Measurements from ENCODE around the gene AMH.
A peak's percentile ranks its signal among the peaks of the same experiment; 100 is the strongest.

AMH gene

DNA sequence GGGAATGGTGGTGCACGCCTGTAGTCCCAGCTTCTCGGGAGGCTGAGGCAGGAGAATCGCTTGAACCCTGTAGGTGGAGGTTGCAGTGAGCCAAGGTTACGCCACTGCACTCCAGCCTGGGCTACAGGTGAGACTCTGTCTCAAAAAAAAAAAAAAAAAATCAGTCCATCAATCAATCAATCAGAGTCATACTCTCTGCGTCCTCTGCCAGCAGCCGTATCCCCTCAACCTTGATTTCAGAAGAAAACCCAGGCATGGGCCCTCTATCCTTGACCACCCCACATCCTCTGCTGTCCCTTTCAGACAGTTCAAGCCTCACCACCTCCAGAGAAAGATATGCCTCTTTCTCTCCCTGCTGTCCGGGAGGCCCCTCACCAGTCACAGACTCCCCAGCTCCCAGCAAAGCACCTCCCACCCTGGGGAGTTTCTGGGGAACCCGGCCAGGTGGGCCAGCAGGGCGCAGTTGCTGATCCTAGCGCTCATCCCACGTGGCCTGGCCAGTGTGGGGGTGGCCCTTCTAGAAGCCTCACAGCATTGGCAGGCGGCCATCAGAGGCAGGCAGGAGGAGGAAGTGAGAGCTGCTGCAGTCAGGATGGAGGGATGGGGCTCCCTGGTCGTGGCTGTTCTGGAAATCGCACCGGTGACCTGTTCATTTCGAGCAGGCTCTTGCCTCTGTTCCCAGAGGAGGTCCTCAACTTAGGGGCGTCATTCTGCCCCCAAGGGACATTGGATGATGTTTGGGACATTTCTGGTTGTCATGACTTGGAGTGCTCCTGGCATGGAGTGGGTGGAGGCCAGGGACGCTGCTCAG is 17.3 kb downstream of the AMH start:
- TF ChIP-seq Cebpa-rat (IDR thresholded peaks at IDR 0.05): no peak
- H3K4me2 ChIP-seq: peak overlapping the region; percentile 76
- H3K9ac ChIP-seq: peak overlapping the region; percentile 16; the same call in 1 of the 2 replicates
- peaks cover 3% of the 10 kb centered on the region for H3K36me3 ChIP-seq
- peaks cover 21% of the 10 kb centered on the region for H4K20me1 ChIP-seq
- peak overlapping the region; percentile 64 for H3K27ac ChIP-seq
- peaks cover 75% of the 10 kb centered on the region for H3K4me1 ChIP-seq
- no peaks in the 10 kb centered on the region for H3K27me3 ChIP-seq
- no peaks in the 10 kb centered on the region for H3K9me3 ChIP-seq
- no peak overlapping the region for H3K4me3 ChIP-seq

- Histone ChIP-seq H3K27ac (no peak overlapping the region), H3K4me3 (peak overlapping the region; percentile 99), H3K9ac (peak overlapping the region; percentile 99), H3K9me3 (no peaks in the 10 kb centered on the region), H3K4me1 (peaks cover 76% of the 10 kb centered on the region), H3K36me3 (peaks cover 19% of the 10 kb centered on the region), H3K4me2 (peak overlapping the region; percentile 76), H3K27me3 (no peaks in the 10 kb centered on the region), H4K20me1 (peaks cover 41% of the 10 kb centered on the region)
- no peak for TF ChIP-seq Cebpa-rat (IDR thresholded peaks at IDR 0.05)
Observed at GRCh38 chr19:2268480-2268830, 19.3 kb downstream of the AMH start.

- Histone ChIP-seq H3K9me3 (no peaks in the 10 kb centered on the region), H4K20me1 (peaks cover 45% of the 10 kb centered on the region), H3K9ac (peak overlapping the region; percentile 99), H3K4me1 (peaks cover 75% of the 10 kb centered on the region), H3K27me3 (no peaks in the 10 kb centered on the region), H3K27ac (peak overlapping the region; percentile 99), H3K4me3 (peak overlapping the region; percentile 99), H3K36me3 (peaks cover 19% of the 10 kb centered on the region), H3K4me2 (peak overlapping the region; percentile 76)
- no peak for TF ChIP-seq Cebpa-rat (IDR thresholded peaks at IDR 0.05)
Observed at GRCh38 chr19:2268861-2269243, 19.7 kb downstream of the AMH start.

- Histone ChIP-seq H3K9ac (peak overlapping the region; percentile 99), H3K4me2 (peak overlapping the region; percentile 76), H3K4me3 (peak overlapping the region; percentile 99), H3K27me3 (no peaks in the 10 kb centered on the region), H3K4me1 (peaks cover 75% of the 10 kb centered on the region), H3K9me3 (no peaks in the 10 kb centered on the region), H3K36me3 (peaks cover 24% of the 10 kb centered on the region), H4K20me1 (peaks cover 52% of the 10 kb centered on the region), H3K27ac (peak overlapping the region; percentile 99)
- TF ChIP-seq Cebpa-rat (IDR thresholded peaks at IDR 0.05): no peak
Observed at GRCh38 chr19:2269244-2270156, 20.4 kb downstream of the AMH start.

DNA sequence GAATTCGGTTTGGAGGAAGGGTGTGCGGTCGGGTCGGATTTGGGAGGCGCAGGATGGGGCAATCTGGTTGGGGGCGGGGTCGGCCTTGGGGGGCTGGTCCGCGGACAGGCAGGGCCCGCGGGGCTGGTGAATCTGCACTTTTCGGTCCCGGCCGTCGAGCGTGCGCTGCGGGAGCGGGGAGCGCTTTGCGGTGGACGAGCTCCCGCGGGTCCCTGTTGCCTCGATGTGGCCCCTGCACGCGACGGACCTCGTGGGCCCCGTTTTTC is 21.0 kb downstream of the AMH start:
- TF ChIP-seq Cebpa-rat (IDR thresholded peaks at IDR 0.05): no peak
- H3K27me3 ChIP-seq: no peaks in the 10 kb centered on the region
- peak overlapping the region; percentile 67 for H3K4me2 ChIP-seq
- peaks cover 58% of the 10 kb centered on the region for H4K20me1 ChIP-seq
- peak overlapping the region; percentile 99 for H3K27ac ChIP-seq
- H3K4me3 ChIP-seq: peak overlapping the region; percentile 99
- H3K4me1 ChIP-seq: peaks cover 75% of the 10 kb centered on the region
- H3K9me3 ChIP-seq: no peaks in the 10 kb centered on the region
- H3K9ac ChIP-seq: peak overlapping the region; percentile 99
- peaks cover 24% of the 10 kb centered on the region for H3K36me3 ChIP-seq

DNA sequence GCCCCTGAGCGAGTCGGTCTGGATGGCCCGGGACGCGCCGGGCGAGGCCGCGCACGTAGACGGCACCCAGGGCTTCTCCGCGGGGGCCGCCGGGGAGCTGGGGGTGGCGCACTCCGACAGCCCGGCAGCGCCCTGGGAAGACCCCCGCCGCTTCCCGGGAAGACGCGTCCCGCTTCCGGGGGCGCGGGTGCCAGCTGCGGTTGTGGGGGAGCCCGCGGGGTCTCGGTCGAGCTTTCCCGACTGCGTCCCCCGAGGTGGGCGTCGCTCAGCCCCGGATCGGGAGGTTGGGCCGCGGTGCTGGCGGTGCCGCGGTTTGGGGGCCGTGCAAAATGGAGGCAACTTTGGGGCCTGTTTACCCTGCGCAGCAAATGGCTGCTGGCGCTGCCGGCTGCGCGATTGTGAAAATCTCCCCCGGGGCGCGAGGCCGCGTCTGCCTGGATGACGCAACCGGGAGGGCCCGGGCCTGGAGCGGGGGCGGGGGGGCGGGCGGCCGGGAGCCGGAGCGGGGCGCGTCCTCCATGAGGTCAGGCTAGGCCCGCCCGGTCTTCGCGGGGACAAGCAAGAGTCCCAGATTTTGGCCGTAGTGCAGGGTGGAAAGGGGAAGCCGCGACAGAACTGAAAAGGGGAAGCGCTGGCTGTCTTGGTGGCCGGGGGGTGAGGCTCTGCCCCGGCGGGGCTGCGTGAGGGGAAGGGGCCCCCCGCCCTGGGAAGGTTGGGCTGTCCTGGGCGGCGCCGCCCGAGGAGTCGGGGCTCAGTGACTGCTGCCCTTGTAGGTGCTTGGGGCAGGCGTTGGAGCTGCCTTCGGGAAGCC is 21.5 kb downstream of the AMH start:
- Histone ChIP-seq H3K36me3 (peaks cover 29% of the 10 kb centered on the region), H3K4me2 (peak overlapping the region; percentile 99), H3K4me3 (peak overlapping the region; percentile 99), H4K20me1 (peaks cover 63% of the 10 kb centered on the region), H3K27me3 (no peaks in the 10 kb centered on the region), H3K9me3 (no peaks in the 10 kb centered on the region), H3K27ac (peak overlapping the region; percentile 99), H3K9ac (peak overlapping the region; percentile 99), H3K4me1 (peaks cover 75% of the 10 kb centered on the region)
- peak; percentile 58; the same call in 1 of the 2 replicates for TF ChIP-seq Cebpa-rat (IDR thresholded peaks at IDR 0.05)

GRCh38 chr19:2271234-2272103 is 22.3 kb downstream of the AMH start:
- Histone ChIP-seq H3K4me1 (peaks cover 75% of the 10 kb centered on the region), H3K4me2 (peak overlapping the region; percentile 99), H3K9ac (peak overlapping the region; percentile 99), H3K27me3 (no peaks in the 10 kb centered on the region), H4K20me1 (peaks cover 71% of the 10 kb centered on the region), H3K4me3 (peak overlapping the region; percentile 99), H3K36me3 (peaks cover 38% of the 10 kb centered on the region), H3K9me3 (no peaks in the 10 kb centered on the region), H3K27ac (peak overlapping the region; percentile 99)
- TF ChIP-seq Cebpa-rat (IDR thresholded peaks at IDR 0.05): no peak

DNA sequence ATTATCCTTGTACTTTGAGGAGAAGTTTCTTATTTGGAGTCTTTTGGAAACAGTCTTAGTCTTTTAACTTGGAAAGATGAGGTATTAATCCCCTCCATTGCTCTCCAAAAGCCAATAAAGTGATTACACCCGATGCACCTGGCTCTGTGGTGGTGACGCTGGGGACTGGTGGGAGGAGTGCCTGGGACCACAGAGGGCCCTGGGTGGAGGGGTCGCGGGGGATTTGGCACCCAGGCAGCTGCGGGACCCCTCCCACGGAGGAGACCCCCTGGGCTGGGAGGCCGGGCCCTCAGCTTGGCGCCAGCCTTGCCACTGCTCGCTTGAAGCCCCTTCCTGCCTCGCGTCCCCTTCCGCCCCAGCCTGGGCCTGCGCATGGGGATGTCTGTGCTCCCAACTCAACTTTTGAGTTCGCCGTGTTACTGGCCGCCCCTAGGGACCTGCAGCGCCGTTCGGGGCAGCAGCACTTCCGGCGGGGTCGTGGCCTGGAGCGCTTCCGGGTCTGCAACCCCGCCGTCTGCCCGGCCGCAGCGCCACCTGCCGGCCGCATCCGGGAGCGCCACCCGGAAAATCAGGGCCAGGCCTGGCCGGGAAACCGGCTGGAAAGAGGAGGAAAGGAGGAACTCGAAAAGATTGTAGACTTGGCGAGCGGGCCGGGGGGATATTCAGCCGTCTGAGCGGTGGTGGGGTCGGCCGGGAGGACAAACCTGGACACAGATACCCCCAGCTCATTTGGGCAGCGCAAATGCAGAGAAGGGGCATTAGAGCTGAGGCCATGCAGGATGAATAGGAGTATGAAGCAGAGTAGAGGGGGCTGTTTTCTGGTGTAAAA is 24.4 kb downstream of the AMH start:
- Histone ChIP-seq H3K4me3 (peak overlapping the region; percentile 99), H3K4me2 (peak overlapping the region; percentile 99), H3K27ac (peak overlapping the region; percentile 99), H3K36me3 (peaks cover 41% of the 10 kb centered on the region), H3K4me1 (peaks cover 74% of the 10 kb centered on the region), H3K9ac (peak overlapping the region; percentile 99), H4K20me1 (peaks cover 90% of the 10 kb centered on the region), H3K9me3 (no peaks in the 10 kb centered on the region), H3K27me3 (no peaks in the 10 kb centered on the region)
- no peak for TF ChIP-seq Cebpa-rat (IDR thresholded peaks at IDR 0.05)

Measured in BLaER1 (cell line).